Measurements from ENCODE around the gene PARP2. TPM values are rescaled to one million over a fixed set of nuclear protein-coding genes. Genes with fewer than 3 reads are reported as not detected.

The PARP2 gene
- total and polyA plus RNA-seq, 2 donors (not counting 3 experiments of a cell fraction or from before 2014, with no cell fraction given): 15.7 to 30.6 TPM

DNA sequence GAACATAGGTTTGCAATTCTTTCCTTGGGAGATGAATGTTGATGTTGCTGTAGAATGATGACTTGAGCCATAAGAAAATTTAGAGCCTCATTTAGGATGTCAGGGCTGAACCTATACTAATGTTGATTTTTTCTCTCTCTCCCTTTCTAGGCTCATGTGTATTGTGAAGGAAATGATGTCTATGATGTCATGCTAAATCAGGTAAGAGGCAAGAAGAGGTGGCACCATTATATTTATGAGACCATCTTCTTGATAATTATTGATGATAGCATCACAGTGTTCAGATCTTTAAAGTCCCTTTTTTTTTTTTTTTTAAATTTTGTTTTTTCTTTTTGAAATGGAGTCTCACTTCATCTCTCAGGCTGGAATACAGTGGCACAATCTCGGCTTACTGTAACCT, 3.3 kb downstream of the PARP2 start:
- Histone ChIP-seq H4K20me1 (replicated peaks; ENCODE audit: control insufficient read depth, extremely low read depth, insufficient read depth, low read length) (no peaks in the 10 kb centered on the region), H3K9me3 (replicated peaks; ENCODE audit: control insufficient read depth, insufficient read depth, low read length) (no peaks in the 10 kb centered on the region), H3K27ac (ENCODE audit: insufficient read depth, low read depth, low read length) (no peak overlapping the region), H3K9ac (replicated peaks; ENCODE audit: extremely low read depth, insufficient read depth, low read length) (no peak overlapping the region), H3K4me2 (ENCODE audit: insufficient read depth, low read length) (no peak overlapping the region), H3K4me3 (replicated peaks in 1 of 3; ENCODE audit: insufficient read depth in 1 of 3, low read depth in 1 of 3, low read length in 3 of 3) (no peak overlapping the region), H3K4me1 (ENCODE audit: control insufficient read depth, extremely low read depth, insufficient read depth, low read length) (peaks cover 18% of the 10 kb centered on the region), H3K27me3 (ENCODE audit: control insufficient read depth in 2 of 2, insufficient read depth in 2 of 2, low read length in 2 of 2) (no peaks in the 10 kb centered on the region), H3K9me1 (replicated peaks; ENCODE audit: control insufficient read depth, extremely low read depth, insufficient read depth, low read length) (no peaks in the 10 kb centered on the region), H3K36me3 (ENCODE audit: control insufficient read depth in 2 of 2, extremely low read depth in 1 of 2, insufficient read depth in 2 of 2, low read length in 2 of 2) (peaks cover 0 to 5% of the 10 kb centered on the region in 2 experiments), H2AFZ (ENCODE audit: low read depth, low read length) (no peak overlapping the region), H3K79me2 (ENCODE audit: control insufficient read depth, insufficient read depth, low read length) (peaks cover 14% of the 10 kb centered on the region)
- no TSS peak for BruUV-seq (replicated peaks)
- dilution Hi-C loops (cut with MboI; ENCODE audit: extremely low pct_ligation_motif_present, low sequenced_read_pairs): no loop called here
- TF ChIP-seq, protein P1, sequence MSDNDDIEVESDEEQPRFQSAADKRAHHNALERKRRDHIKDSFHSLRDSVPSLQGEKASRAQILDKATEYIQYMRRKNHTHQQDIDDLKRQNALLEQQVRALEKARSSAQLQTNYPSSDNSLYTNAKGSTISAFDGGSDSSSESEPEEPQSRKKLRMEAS (IDR thresholded peaks at IDR 0.05; ENCODE audit: insufficient read depth, insufficient read length): no peak
- TF ChIP-seq GATA2 (IDR thresholded peaks at IDR 0.05; ENCODE audit: insufficient read depth, insufficient read length, low read depth, low read length) (no peak), MYC (IDR thresholded peaks at IDR 0.05; ENCODE audit: low read depth, low read length) (no peak), EZH2 (IDR thresholded peaks at IDR 0.05; ENCODE audit: borderline replicate concordance, low read depth, low read length, severe bottlenecking) (no peak), POLR2A (IDR thresholded peaks at IDR 0.05; ENCODE audit: low read depth, low read length) (no peak), FOS (IDR thresholded peaks at IDR 0.05; ENCODE audit: borderline replicate concordance, insufficient read depth, low read length) (no peak), JUN (IDR thresholded peaks at IDR 0.05; ENCODE audit: borderline replicate concordance, insufficient read depth, insufficient read length, low read depth) (no peak), POLR2AphosphoS5 (IDR thresholded peaks at IDR 0.05; ENCODE audit: insufficient read depth, low read depth, low read length) (no peak)
- TF ChIP-seq, protein P2, sequence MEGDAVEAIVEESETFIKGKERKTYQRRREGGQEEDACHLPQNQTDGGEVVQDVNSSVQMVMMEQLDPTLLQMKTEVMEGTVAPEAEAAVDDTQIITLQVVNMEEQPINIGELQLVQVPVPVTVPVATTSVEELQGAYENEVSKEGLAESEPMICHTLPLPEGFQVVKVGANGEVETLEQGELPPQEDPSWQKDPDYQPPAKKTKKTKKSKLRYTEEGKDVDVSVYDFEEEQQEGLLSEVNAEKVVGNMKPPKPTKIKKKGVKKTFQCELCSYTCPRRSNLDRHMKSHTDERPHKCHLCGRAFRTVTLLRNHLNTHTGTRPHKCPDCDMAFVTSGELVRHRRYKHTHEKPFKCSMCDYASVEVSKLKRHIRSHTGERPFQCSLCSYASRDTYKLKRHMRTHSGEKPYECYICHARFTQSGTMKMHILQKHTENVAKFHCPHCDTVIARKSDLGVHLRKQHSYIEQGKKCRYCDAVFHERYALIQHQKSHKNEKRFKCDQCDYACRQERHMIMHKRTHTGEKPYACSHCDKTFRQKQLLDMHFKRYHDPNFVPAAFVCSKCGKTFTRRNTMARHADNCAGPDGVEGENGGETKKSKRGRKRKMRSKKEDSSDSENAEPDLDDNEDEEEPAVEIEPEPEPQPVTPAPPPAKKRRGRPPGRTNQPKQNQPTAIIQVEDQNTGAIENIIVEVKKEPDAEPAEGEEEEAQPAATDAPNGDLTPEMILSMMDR (IDR thresholded peaks at IDR 0.05; ENCODE audit: extremely low read depth in 1 of 2, insufficient read depth in 1 of 2, low read depth in 1 of 2, low read length in 2 of 2): no peak
- intact Hi-C loops (cut with micrococcal nuclease): no loop called here
- FAIRE-seq (no peak), DNase-seq (ENCODE audit: low read depth, low spot score) (no peak)
- POLR2A ChIA-PET: no interaction called here
- CTCF ChIA-PET: interaction anchor here (6.4 kb wide), 1 partner anchor 18 kb away, joined by 73 read pairs; no protein-coding TSS in a partner anchor
